ENCODE results near the gene ARHGAP30.

ARHGAP30 gene

DNA sequence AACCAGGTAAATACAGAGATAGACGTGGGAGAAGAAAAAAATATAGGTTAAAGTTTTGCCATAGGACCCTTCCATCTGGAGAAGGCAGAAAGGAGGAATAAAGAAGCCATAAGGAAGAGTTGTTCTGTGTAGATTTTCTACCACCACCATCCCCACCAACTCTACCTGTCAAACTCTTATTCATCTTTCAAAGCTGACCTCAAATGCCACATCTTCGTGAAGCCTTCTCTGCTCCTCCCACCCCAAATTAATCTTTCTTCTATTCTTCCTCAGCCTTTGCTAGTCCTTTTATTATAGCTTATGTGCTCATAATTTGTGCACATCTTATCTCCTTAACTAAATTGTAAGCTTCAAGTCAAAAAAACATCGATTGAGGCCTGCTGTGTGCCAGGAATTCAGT lies 20.9 kb upstream of the ARHGAP30 start:
- H3K27me3 ChIP-seq (replicated peaks; ENCODE audit: control insufficient read depth, insufficient read depth, low read length, poor library complexity, severe bottlenecking): no peaks in the 10 kb centered on the region
- no peak for DNase-seq
- no peak overlapping the region for H3K27ac ChIP-seq (ENCODE audit: insufficient read depth, low read length, poor library complexity, severe bottlenecking)
- H3K36me3 ChIP-seq (ENCODE audit: control insufficient read depth, insufficient read depth, low read length): no peaks in the 10 kb centered on the region
- H3K4me3 ChIP-seq (ENCODE audit: insufficient read depth, low read depth, low read length, poor library complexity, severe bottlenecking): no peak overlapping the region
- no peaks in the 10 kb centered on the region for H3K4me1 ChIP-seq (ENCODE audit: control insufficient read depth, insufficient read depth, low read length, poor library complexity, severe bottlenecking)
- no peaks in the 10 kb centered on the region for H3K9me3 ChIP-seq (ENCODE audit: control insufficient read depth, low read length)

DNA sequence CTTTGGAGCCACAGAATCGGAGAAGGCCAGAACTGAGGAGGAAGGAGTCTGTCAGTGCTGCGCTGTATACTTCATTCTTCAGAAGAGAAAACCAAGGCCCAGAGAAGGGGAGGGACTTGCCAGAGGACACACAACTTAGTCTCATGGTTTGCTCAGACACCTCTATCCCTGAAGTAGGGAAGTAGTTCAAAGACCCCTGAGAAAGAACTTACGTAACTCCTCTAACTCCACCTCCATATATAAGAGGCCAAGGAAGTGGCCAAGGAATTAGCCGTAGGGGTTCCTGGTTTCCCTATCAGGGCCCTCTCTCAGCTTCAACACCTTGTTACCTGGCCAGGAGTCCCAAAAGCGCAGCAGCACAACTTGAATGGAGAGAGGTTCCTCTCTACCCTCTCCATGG lies 20.2 kb upstream of the ARHGAP30 start:
- Histone ChIP-seq H3K4me3 (ENCODE audit: insufficient read depth, low read depth, low read length, poor library complexity, severe bottlenecking) (no peak overlapping the region), H3K27me3 (replicated peaks; ENCODE audit: control insufficient read depth, insufficient read depth, low read length, poor library complexity, severe bottlenecking) (no peaks in the 10 kb centered on the region), H3K9me3 (ENCODE audit: control insufficient read depth, low read length) (no peaks in the 10 kb centered on the region), H3K27ac (ENCODE audit: insufficient read depth, low read length, poor library complexity, severe bottlenecking) (no peak overlapping the region), H3K4me1 (ENCODE audit: control insufficient read depth, insufficient read depth, low read length, poor library complexity, severe bottlenecking) (no peaks in the 10 kb centered on the region), H3K36me3 (ENCODE audit: control insufficient read depth, insufficient read depth, low read length) (no peaks in the 10 kb centered on the region)
- DNase-seq: no peak

DNA sequence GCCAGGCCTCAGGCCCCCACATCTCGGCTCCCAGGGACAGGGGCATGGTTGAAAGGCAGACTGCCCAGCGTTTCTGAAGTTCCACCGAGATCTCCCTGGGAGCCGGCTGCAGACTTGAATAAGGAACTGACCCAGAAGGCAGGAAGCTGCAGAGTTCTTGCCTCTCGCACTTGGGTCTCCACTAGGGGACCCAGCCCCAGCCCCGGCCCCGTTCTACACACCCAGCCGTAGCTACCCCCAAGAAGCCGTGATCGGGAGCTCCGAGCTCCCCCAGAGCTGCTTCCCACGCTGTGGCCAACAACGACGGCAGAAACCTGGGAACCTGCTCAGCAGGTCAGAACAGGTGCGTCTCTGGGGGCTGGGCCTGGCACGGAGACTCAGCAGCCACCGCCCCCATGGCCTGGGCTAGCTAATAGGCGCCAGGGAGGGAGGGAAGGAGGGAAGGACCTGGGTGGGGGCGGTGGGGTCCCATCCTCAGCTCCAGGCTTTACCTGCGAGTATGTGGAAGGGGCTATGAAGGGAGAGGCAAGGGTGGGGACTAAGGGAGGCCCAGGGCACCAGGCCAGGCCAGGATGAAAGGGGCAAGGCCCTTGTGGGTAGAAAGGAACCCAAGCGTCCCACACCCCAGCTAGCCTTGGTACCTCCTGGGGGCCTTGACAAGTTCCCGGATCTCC lies 19.7 kb upstream of the ARHGAP30 start, which contains the start of gene NECTIN4:
Gene NECTIN4 (minus strand): TSS at position 308 of the 674 bp plus-strand sequence. CDS start 262 bp downstream, at position 46.
- H3K27ac ChIP-seq (ENCODE audit: insufficient read depth, low read length, poor library complexity, severe bottlenecking): no peak within 1 kb of the TSS
- H3K36me3 ChIP-seq (ENCODE audit: control insufficient read depth, insufficient read depth, low read length): no peaks in the 10 kb centered on the region
- no peak for DNase-seq
- H3K27me3 ChIP-seq (replicated peaks; ENCODE audit: control insufficient read depth, insufficient read depth, low read length, poor library complexity, severe bottlenecking): no peaks in the 10 kb centered on the region
- H3K4me1 ChIP-seq (ENCODE audit: control insufficient read depth, insufficient read depth, low read length, poor library complexity, severe bottlenecking): no peaks in the 10 kb centered on the region
- no peaks in the 10 kb centered on the region for H3K9me3 ChIP-seq (ENCODE audit: control insufficient read depth, low read length)
- H3K4me3 ChIP-seq (ENCODE audit: insufficient read depth, low read depth, low read length, poor library complexity, severe bottlenecking): no peak within 1 kb of the TSS

DNA sequence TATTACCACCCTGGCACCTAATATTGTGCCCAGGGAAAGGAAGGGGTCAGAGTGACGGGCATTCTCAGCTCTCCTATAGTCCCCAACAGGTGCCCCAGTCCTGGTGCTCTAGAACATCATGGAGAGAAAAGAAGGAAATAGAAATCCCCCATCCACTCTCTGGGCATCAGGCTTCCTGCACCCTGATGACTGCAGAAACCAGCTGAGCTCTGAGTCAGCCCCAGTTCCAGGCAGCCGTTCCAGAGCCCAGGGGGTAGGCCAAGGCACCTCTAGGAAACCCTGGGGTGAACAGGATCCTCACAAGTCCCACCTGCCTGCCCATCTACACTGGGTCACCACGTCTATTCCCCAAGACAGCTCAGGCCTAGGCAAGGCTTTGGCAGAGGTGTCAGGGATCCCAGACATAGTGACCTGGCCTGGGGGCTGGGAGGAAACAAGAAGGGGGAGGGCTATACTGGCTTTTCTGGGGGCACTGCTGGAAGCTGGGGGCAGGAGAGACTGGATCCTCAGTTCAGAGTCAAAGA lies 19.0 kb upstream of the ARHGAP30 start:
- no peak overlapping the region for H3K27ac ChIP-seq (ENCODE audit: insufficient read depth, low read length, poor library complexity, severe bottlenecking)
- no peaks in the 10 kb centered on the region for H3K9me3 ChIP-seq (ENCODE audit: control insufficient read depth, low read length)
- H3K27me3 ChIP-seq (replicated peaks; ENCODE audit: control insufficient read depth, insufficient read depth, low read length, poor library complexity, severe bottlenecking): no peaks in the 10 kb centered on the region
- no peaks in the 10 kb centered on the region for H3K4me1 ChIP-seq (ENCODE audit: control insufficient read depth, insufficient read depth, low read length, poor library complexity, severe bottlenecking)
- no peak for DNase-seq
- no peaks in the 10 kb centered on the region for H3K36me3 ChIP-seq (ENCODE audit: control insufficient read depth, insufficient read depth, low read length)
- H3K4me3 ChIP-seq (ENCODE audit: insufficient read depth, low read depth, low read length, poor library complexity, severe bottlenecking): no peak overlapping the region

DNA sequence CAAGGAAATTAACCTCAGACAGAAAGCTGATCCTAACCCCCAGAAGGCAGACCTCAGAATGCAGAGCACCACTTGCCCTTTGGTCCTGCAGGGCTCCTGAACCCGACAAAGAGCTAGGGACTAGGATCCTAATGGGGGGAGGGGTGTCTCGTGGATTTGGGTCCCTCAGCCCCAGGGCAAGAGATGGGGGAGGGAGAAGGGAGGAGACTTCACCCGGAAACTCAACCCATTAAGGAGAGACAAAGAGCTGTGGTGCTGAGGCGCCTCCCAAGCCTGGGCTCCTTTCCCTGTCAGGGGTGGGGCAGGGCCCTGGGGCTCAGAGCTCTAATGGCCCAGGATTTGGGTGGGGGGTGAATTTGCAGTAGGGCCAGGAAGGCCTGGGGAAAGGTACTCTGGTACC lies 16.8 kb upstream of the ARHGAP30 start:
- Histone ChIP-seq H3K4me3 (ENCODE audit: insufficient read depth, low read depth, low read length, poor library complexity, severe bottlenecking) (no peak overlapping the region), H3K27ac (ENCODE audit: insufficient read depth, low read length, poor library complexity, severe bottlenecking) (no peak overlapping the region), H3K27me3 (replicated peaks; ENCODE audit: control insufficient read depth, insufficient read depth, low read length, poor library complexity, severe bottlenecking) (no peaks in the 10 kb centered on the region), H3K4me1 (ENCODE audit: control insufficient read depth, insufficient read depth, low read length, poor library complexity, severe bottlenecking) (no peaks in the 10 kb centered on the region), H3K9me3 (ENCODE audit: control insufficient read depth, low read length) (no peaks in the 10 kb centered on the region), H3K36me3 (ENCODE audit: control insufficient read depth, insufficient read depth, low read length) (no peaks in the 10 kb centered on the region)
- DNase-seq: no peak

DNA sequence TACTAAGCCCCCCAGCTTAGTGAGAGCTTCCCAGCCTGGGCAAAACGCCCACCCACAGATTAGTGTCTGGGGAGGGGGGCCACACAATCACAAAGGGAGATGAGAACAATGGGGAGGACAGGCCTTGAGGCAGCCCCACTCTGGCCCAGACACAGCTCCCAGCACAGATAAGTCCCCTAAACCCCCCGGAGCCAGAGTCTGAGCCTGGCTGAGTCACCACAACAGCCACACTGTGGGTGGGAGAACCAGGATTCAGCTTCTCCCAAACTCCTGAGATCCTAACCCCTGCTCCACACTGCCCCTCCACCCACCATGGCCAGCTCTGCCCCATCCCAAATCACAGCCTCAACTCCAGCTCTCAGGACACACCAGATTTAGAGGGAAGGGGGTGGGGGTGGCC lies 15.5 kb upstream of the ARHGAP30 start:
- no peak overlapping the region for H3K4me3 ChIP-seq (ENCODE audit: insufficient read depth, low read depth, low read length, poor library complexity, severe bottlenecking)
- no peaks in the 10 kb centered on the region for H3K9me3 ChIP-seq (ENCODE audit: control insufficient read depth, low read length)
- no peaks in the 10 kb centered on the region for H3K4me1 ChIP-seq (ENCODE audit: control insufficient read depth, insufficient read depth, low read length, poor library complexity, severe bottlenecking)
- H3K27me3 ChIP-seq (replicated peaks; ENCODE audit: control insufficient read depth, insufficient read depth, low read length, poor library complexity, severe bottlenecking): no peaks in the 10 kb centered on the region
- H3K36me3 ChIP-seq (ENCODE audit: control insufficient read depth, insufficient read depth, low read length): no peaks in the 10 kb centered on the region
- H3K27ac ChIP-seq (ENCODE audit: insufficient read depth, low read length, poor library complexity, severe bottlenecking): no peak overlapping the region
- DNase-seq: no peak

DNA sequence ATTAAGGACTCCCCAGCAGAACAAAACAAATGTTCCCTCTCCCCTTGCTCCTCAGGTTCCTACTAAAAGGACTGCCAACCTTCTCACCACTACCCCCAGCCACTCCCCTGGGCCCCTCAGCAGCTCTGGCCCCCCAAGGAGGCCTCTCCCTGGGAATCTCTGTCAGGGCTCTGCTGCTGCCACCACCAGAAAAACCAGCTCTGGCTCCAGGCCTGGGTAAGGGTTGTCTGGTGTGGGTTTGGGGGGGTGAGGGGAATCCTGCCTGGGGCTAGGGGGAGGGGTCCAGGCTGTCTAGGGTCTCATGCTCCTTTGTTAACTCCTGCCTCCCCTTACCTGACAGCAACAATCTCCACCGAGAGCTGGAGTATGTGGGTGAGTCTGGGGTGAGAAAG lies 14.9 kb upstream of the ARHGAP30 start:
- H3K4me1 ChIP-seq (ENCODE audit: control insufficient read depth, insufficient read depth, low read length, poor library complexity, severe bottlenecking): no peaks in the 10 kb centered on the region
- H3K36me3 ChIP-seq (ENCODE audit: control insufficient read depth, insufficient read depth, low read length): no peaks in the 10 kb centered on the region
- no peak overlapping the region for H3K27ac ChIP-seq (ENCODE audit: insufficient read depth, low read length, poor library complexity, severe bottlenecking)
- DNase-seq: no peak
- no peaks in the 10 kb centered on the region for H3K9me3 ChIP-seq (ENCODE audit: control insufficient read depth, low read length)
- no peak overlapping the region for H3K4me3 ChIP-seq (ENCODE audit: insufficient read depth, low read depth, low read length, poor library complexity, severe bottlenecking)
- H3K27me3 ChIP-seq (replicated peaks; ENCODE audit: control insufficient read depth, insufficient read depth, low read length, poor library complexity, severe bottlenecking): no peaks in the 10 kb centered on the region

DNA sequence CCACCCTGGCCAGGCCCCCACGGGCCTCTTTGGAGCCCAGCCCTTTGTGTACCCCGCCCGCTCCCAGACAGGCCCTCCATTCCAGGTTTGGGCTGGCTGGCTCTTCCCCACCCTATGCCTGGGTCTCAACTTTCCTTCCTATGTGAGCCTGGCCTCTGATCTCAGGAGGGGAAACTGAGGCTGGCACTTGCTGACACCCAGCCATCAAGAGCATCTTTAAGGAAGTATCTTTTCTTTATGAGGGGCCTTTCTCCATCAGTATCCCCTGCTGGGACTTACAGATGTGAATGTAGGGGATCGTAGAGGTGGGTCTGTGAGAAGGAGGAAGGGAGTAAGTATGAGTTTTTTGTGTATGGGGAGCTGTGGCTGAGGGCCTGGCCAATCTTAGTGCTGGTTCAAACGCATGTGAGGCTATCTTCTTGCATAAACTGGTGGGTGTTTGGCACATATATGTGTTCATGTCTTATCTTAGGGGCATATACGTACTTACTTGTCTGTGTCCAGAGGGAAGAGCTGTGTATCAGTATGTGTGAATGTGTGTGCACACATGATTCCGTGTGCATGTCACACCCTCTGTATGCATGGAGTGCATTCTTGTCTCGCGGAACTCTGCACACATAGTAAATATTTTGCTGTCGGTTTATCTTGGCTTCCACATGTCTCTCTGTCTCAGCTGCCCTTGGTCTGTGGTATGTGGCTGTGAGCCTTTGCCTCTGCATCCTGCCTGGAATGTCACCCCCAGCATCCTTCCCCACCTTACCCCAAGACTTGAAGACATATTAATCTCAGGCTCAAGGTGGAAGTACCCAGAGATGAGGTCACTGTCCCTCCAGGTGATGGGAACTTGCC lies 14.3 kb upstream of the ARHGAP30 start:
- H3K27ac ChIP-seq (ENCODE audit: insufficient read depth, low read length, poor library complexity, severe bottlenecking): no peak overlapping the region
- no peaks in the 10 kb centered on the region for H3K36me3 ChIP-seq (ENCODE audit: control insufficient read depth, insufficient read depth, low read length)

DNA sequence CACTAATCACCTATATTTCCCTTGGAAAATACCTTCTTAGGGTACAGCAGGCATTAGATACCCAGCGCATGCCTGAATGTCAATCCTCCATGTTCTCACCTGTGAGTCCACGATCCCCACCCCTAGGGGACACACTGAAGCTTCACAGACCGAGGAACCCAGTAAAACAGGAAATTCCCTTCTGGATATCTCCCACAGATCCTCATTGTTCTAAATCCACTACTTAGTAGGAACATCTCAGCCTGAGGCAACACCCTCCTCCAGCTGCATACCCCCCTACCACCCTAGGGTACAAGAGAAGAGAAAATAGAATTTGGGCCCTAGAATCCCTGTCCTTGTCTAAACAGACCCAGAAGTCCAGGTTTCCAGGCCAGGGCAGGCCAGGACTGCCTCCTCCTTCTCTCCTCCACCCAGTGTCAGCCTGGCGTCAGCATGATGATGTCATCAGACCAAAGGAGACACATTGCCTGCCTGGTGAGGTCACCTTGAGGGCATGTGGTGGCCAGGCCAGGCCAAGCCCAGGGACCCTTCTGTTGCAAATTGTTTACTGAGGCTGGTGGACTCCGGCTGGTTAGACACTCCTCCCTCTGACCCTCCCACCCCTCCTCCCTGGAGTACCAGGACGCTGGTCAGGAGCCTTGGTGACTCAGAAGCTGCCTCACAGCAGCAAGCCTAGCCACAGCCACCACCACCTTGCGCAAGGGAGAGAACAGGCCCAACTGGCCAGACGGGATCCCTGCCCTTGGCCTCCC lies 13.5 kb upstream of the ARHGAP30 start:
- no peak for DNase-seq
- Histone ChIP-seq H3K27ac (ENCODE audit: insufficient read depth, low read length, poor library complexity, severe bottlenecking) (no peak overlapping the region), H3K36me3 (ENCODE audit: control insufficient read depth, insufficient read depth, low read length) (no peaks in the 10 kb centered on the region), H3K4me3 (ENCODE audit: insufficient read depth, low read depth, low read length, poor library complexity, severe bottlenecking) (no peak overlapping the region), H3K4me1 (ENCODE audit: control insufficient read depth, insufficient read depth, low read length, poor library complexity, severe bottlenecking) (no peaks in the 10 kb centered on the region), H3K27me3 (replicated peaks; ENCODE audit: control insufficient read depth, insufficient read depth, low read length, poor library complexity, severe bottlenecking) (no peaks in the 10 kb centered on the region), H3K9me3 (ENCODE audit: control insufficient read depth, low read length) (no peaks in the 10 kb centered on the region)

More for the DNA sequence above, 14.3 kb upstream of the ARHGAP30 start:
- no peak for DNase-seq
- Histone ChIP-seq H3K9me3 (ENCODE audit: control insufficient read depth, low read length) (no peaks in the 10 kb centered on the region), H3K27me3 (replicated peaks; ENCODE audit: control insufficient read depth, insufficient read depth, low read length, poor library complexity, severe bottlenecking) (no peaks in the 10 kb centered on the region), H3K4me1 (ENCODE audit: control insufficient read depth, insufficient read depth, low read length, poor library complexity, severe bottlenecking) (no peaks in the 10 kb centered on the region), H3K4me3 (ENCODE audit: insufficient read depth, low read depth, low read length, poor library complexity, severe bottlenecking) (no peak overlapping the region)
